OCI-LY3 (cell line): ENCODE results near the gene ACOX3.

Source experiments
- EZH2phosphoT487 ChIP-seq: fragments of 200-600 bp; shearing (Covaris generic); IDR thresholded peaks from 2 replicates; pipeline ENCODE4 v1.6.1; 2018; ENCODE audit warnings: antibody characterized with exemption, mixed run types, low read depth
- TF ChIP-seq, protein P1 (sequence below): fragments of 200-600, 300-600 bp; sonication (generic); IDR thresholded peaks from 2 replicates; pipeline ENCODE4 v1.5.1; 2014; ENCODE audit warnings: antibody characterized with exemption, low read length, low read depth

DNA sequence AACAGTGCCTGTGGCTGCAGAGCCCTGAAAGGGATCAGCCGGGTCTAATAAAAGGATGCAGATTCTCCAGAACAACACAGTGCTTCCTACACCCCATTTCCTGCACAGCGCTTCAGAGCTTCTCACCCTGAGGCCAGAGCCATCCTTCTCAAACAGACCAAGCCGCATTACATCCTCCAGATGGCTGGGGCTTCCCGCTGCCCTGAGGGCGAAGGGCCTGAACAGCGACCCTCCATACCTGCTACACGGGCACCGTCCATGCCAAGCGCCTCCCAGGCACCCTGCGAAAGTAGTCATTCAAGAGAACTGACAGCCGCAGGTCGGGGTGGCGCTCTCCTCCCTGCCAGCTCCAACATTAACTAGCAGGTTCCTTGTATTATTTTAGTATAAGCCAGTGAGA is 36.5 kb downstream of the ACOX3 start:
- TF ChIP-seq, protein P1, sequence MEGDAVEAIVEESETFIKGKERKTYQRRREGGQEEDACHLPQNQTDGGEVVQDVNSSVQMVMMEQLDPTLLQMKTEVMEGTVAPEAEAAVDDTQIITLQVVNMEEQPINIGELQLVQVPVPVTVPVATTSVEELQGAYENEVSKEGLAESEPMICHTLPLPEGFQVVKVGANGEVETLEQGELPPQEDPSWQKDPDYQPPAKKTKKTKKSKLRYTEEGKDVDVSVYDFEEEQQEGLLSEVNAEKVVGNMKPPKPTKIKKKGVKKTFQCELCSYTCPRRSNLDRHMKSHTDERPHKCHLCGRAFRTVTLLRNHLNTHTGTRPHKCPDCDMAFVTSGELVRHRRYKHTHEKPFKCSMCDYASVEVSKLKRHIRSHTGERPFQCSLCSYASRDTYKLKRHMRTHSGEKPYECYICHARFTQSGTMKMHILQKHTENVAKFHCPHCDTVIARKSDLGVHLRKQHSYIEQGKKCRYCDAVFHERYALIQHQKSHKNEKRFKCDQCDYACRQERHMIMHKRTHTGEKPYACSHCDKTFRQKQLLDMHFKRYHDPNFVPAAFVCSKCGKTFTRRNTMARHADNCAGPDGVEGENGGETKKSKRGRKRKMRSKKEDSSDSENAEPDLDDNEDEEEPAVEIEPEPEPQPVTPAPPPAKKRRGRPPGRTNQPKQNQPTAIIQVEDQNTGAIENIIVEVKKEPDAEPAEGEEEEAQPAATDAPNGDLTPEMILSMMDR = no peak
- TF ChIP-seq EZH2phosphoT487 = no peak
